Inflammatory macrophage treated with lipopolysaccharide for 1 hour (primary cell): Measurements from ENCODE around the gene ZCWPW1.

ENCODE experiments used
- DNase-seq, 2 donors: peaks; one replicate each; pipeline ENCODE4 v3.0.0-alpha.2; 2020 to 2022

ZCWPW1 gene, protein sequence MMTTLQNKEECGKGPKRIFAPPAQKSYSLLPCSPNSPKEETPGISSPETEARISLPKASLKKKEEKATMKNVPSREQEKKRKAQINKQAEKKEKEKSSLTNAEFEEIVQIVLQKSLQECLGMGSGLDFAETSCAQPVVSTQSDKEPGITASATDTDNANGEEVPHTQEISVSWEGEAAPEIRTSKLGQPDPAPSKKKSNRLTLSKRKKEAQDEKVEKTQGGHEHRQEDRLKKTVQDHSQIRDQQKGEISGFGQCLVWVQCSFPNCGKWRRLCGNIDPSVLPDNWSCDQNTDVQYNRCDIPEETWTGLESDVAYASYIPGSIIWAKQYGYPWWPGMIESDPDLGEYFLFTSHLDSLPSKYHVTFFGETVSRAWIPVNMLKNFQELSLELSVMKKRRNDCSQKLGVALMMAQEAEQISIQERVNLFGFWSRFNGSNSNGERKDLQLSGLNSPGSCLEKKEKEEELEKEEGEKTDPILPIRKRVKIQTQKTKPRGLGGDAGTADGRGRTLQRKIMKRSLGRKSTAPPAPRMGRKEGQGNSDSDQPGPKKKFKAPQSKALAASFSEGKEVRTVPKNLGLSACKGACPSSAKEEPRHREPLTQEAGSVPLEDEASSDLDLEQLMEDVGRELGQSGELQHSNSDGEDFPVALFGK

DNA sequence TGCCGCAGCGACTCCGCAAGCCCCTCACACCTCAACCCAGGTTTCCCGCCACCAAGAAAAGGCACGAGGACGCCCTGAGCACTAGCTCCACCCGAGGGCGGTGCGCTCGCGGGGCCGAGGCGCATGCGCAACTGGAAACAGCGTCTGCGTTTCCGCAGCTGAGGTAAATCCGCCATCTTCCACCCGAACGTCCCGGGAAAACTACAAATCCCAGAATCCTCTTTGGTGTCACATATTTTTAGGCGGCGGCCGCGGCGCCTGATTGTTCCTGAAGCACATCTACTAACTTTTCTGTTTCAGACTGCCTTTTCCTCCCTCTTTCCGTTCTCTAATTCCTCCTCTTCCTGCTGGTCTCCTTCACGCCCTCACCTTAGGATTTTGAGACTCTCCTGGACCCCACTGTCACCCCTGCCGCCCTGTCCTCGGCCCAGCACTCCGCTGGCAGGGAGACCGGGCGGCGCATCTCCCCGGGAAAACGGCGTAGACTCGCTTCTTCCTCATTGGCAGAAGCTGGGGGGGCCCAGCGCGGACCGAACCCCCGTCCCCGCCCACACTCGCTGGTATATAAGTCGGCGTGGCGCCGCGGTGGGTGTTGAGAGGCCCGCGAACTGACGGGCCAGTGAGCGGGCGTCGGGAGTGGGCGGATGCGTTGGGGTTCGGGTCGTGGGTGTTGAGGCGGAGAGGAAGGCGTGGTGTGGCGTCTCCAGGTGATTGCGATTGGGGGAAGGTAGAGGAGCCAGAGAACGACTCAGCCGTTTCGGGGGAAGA lies at the start of gene ZCWPW1:
Gene ZCWPW1 (minus strand): TSS at position 505 of the 768 bp plus-strand sequence. CDS start 8,054 bp downstream, outside the sequence.
- peak; percentile 93 to 96 for DNase-seq

DNA sequence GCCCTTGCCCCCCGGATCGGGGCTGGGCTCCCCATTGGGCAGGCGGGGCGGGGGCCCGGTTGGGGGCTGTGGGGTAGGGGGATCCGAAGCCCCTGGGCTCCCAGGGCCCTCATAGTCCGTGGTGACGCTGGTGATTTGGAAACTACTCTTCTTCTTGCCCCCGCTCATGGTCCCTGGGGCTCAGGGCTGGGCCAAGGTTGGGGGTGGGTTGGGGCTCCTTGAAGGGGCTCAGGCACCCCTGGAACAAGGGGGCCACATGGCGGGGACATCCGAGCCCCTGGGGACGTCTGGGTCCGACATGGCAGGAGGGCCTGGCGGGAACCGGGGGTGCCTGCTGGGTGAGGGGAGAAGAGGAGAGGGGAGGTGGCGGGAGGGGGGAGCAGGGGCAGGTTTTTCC lies 49.4 kb upstream of the ZCWPW1 start:
- no peak for DNase-seq

DNA sequence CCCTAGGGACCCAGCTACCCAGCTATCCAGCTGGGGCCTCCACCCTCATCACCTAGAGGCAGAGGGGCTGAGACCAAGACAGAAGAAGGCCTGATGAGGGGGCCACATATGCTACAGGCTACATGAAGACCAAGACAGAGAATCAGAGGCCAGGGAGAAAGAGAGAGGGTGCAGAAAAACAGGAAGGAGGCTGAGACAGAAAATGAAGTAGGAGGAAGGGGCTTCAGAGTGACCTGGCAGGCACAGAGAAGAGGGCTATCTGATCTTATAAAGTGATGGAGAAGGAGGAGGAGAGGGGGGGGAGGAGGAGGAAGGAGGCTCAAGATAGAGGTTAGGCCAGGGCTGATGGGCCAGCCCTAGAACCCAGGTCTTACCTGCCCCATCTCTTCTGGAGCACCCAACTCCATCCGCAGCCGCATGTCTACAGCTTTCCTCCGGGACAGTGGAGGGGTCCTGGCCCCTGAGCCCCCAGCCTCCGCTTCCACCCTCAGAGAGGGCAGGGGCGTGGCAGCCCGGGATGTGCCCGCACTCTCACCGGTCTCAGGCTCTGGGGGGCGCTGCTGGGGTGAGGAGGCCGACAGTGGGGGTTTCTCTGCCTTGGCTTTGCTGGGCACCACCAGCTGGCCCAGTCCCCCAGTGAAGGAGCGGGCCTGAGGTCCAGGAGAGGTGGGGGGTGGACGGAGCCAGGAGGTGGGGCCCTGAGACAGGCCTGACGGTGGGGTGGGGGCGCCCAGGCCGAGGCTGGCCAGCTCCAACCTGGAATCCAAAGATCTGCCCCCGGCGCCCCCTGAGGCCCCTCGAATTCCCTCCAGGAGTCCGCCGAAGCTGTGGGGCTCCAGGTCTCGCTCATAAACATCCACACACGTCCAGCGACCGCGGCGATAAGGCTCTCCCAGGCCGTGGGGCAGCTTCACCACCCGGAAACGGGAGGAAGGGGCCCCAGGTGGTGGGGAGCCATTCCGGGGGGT lies 48.7 kb upstream of the ZCWPW1 start:
- peak in 1 of 2 donors; percentile 15 for DNase-seq

DNA sequence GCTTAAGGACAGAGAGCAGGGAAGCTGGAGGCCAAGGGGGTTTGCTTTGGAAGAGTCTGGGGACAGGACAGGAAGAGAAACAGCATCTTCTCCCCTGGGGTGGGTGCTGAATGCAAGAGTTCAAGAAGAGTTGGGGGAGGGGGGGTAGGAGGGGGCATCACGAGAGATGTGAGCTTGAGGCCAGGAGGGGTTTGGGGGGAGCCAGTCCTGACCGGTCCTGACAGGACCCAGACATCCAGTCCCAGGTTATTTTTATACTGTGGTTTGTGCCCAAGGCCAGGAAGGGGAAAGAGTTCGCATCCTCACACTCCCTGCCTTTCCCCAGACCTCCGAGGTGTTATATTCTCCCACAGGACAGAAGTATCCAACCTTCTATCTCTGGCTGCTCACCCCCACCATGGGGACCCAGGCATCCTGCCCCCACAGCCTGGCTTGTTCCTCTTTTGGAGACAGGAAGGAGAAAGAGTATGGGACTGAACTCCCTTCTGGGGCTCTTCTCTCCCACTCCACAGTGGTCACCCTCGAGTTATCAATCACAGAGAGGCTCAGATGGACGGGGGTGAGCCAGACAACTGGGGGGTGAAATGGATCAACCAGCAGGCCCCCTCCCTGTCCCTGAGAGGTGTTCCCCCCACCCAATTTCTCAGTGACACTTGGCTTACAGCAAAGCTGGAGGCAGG lies 47.7 kb upstream of the ZCWPW1 start:
- DNase-seq, result no peak

DNA sequence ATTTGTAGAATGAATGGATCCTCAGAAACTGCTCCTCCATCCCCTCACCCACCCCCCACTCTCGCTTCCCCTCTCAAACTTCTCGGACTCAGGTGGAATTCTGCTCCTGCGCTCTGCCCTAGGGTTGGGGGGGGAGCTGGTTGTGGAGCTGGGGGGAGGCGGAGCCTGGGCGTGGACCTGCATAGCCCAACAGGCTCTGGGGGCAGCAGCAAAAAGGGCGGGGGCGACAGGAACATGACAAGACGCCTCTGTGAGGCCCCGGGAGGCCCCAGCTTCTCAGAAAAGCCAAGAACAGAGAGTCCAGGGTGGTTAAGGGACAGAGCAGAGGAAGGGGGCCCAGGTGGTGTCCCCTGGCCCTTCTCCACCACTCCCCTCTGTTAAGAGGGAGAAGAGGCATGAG lies 47.0 kb upstream of the ZCWPW1 start:
- DNase-seq, result no peak

DNA sequence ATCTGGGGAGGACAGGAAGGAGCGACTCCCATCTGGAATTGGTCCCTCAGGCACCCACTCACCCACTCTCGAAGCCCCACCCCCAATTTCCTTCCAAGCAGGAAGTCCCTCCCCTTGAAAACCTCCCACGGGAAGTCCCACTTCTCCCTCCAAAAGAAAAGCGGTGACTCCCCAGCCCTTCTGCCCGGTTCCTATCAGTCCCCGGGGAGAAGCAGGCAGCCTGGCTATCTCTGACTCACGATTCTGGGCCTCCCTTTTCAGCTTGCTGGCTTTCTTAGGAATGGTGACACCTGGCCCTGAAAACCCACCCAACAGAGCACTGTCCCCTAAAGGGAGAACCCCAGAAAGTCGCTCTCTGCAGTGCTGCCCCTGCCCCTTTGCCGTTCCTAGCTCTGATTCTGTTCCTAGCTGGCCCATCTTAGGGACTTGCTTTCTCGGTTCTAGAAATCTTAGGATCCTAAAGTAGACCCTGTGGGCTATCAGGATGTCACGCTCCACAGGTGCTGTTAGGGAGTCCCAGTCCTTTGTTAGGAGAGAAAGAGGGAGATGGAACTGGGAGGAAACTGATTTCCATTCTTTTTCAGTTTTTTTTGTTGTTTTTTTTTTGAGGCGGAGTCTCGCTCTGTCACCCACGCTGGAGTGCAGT lies 44.5 kb upstream of the ZCWPW1 start:
- DNase-seq, result peak; percentile 80 to 82

DNA sequence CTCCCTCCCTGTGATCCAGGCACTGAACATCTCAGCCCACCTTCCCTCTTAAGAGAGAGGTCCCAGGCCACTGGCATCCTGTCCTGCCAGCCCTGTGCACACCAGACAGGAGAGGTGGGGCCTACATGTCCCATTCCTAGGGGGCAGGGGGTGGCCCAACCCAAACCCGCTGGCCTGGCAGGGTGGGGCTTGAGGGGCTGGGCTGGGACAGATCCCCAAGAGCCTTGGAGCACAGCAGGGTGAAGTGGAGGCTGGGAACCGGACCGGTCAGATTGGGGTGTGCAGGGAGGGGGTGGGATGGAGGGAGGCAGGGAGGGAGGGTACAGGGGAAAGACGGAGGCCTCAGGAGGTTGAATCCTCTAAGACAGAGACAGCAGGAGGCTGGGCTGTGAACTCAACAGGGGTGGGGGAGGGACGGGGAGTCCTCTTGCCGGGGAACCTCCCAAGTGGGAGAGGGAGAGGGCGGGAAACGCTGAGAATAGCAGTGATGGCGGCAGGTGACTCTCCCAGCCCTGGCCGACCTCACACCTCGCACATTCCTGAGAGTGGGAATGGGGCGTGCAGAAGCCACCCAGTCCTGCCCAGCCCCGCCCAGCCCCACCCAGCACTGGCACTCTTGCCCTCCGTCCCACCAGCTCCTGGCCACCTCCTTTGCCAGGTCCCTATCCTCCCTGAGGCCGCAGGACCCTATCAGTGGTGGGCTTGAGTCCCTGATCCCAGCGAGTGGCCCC lies 43.8 kb upstream of the ZCWPW1 start:
- no peak for DNase-seq

DNA sequence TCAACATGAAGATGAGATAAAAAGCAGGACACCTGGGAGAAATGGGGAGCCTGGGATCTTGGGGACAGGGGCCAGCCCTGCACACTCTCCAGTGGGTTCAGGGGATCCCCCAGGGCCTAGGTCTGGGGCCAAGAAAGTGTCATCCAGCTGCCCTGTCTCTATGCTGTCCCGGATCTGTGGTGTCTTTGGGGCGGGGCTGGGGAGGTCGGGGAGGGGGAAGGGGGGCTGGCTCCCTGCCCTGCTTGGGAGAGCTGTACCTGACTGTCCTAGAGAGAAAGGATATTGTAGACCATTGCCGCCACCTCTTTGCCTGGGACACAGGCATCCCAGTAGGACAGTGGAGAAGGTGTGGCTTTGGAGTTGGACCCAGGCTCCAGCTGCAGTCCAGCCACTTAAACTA lies 42.5 kb upstream of the ZCWPW1 start:
- DNase-seq, result no peak

DNA sequence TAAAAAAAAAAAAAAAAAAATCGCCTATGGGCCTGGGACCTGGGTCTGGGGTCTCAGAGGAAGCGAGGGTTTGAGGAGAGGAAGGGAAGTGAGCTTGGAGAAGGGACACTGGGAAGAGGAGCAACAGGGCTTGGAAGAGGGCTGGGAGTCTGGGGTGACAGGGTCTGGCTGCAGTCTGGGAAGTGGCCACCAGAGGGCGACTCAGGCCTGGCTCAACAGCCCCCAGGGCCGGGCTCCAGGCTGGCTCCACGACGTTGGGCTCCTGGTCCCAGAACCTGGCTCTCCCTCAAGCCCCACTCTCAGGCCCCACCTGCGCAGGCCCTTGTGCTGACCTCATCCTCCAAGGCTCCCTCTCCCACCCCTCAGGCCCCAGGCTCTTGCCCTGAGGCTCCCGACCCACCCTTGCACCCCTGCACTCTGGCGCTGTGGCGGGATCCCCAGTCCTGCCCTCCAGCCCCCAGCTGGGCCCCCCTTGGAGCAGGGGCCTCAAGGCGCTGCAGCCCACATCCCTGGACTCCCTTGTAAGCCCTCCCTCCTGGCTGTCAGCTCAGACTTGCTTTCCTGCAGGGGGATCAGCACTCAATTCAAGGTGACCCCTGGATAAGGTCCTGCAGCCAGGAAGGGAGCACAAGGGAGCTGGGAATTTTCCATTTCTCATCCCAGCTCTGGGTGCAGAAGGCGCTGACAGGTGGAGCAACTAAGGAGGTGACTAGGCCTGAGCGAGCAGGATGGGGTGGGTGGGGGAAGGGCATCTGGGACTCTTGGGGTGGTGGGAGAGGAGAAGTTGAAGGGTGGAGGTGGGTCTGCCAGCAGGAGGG lies 40.9 kb upstream of the ZCWPW1 start:
- DNase-seq, result peak; percentile 43 to 93

DNA sequence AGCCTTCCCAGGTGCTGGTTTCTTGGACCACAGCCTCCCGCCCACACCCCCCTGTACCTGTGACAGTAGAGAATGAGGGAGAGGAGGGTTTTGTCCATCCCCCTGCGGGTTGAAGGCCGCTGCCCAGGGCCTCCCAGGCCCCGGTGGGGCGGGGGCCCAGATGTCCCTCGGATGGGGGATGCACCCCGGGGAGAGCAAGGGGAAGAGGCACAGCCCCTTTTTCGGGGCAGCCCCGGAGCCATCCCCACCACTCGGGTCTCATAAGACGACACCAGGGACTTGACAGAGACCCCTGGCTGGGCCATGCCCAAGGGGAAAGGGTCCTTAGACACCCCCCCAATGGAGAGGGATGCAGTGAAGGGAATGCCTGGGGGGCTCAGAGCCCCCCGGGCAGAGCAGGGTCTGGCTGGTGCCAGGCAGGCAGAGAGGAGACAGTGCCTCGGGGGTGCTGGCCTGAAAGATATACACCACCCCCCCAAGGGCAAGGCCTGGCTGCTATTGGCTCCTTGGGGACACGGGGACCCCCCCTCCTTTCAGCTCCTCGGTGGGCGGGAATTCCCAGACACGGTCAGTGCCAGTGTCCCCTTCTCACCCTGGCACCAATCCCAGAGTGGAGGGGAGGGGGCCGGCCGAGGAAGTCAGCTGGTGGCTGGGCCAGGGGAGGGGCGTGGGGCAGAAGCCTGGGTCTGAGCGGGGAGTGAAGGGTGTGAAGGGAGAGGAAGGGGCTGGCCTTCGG lies 39.3 kb upstream of the ZCWPW1 start:
- no peak for DNase-seq

DNA sequence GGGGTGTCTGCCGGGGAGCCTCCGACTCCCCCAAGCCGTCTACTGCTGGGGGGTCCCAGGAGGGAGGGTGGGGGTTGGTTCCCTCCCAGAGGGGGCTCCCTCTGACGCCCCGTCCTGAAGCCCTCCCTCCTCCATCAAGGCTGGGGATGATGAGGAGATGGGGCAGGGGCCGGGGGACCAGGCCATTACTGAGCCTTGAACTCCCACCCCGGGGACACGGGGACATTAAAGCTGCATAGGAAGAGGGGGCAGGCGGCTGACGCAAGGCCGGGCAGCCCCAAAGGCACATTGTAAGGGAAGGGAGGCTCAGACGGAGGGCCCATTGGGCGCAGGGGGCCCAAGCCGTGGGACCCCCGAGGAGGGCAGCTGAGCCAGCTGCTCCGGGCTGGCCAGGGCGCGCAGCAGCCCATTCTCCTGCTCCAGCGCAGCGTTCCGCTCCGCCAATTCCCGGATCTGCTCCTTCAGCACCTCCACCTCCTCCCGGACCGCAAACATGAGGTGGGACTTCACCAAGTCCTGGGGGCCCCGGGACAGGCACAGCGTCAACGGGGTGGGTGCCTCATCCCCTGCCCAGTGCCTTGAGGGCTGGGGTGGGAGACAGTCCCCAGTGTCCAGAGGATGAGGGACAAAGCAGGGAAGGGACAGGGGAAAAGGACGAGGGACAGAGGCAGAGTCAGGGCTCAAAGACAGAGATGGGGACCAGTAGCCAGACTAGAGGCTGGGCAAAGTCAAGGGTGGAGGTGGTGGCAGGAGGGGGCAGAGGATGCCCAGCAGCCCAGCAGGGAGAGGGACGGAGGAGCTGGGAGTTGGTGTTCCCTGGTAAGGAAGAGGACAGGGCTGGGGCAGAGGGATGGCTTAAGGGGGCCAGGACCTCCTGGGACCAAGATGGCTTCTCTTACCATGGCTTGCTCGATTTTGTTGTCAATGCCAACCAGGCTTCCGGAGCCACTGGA lies 38.4 kb upstream of the ZCWPW1 start:
- no peak for DNase-seq

DNA sequence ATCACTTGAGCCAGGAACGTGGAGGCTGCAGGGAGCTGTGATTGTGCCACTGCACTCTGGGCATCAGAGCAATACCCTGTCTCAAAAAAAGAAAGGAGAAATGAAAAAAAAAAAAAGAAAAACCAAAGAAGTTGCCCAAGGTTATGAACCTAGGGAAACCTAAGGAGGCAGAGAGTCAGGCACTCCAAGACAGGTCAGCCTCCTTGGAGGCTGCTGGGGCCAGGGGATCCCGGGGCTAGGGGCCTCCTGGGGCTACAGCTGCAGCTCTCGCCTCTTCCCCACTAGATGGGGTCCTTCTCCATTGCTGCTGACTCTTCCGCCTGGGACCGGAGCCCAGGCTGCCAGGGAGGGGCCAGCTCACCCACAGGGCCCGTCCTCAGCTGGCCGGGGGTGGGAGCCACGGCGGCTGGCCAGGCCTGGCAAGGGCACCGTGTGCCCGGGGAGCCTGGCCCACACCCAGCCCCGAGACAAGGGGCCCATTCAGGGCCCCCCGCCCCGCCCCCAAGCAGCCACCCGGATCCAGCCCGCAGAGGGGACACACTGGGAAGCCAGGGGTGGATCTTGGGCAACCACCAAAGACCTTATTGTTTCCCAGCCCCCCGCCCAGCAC lies 37.3 kb upstream of the ZCWPW1 start:
- peak; percentile 28 to 33 for DNase-seq

DNA sequence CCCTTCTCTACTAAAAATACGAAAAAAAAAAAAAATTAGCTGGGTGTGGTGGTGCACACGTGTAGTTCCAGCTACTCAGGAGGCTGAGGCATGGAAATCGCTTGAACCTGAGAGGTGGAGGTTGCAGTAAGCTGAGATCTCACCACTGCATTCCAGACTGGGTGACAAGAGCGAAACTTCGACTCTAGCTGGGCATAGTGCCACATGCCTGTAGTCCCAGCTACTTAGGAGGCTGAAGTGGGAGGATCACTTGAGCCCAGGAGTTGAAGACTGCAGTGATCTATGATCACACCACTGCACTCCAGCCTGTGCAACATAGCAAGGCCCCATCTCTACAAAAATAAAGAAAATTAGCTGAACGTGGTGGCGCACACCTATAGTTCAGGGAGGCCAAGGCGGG lies 36.8 kb upstream of the ZCWPW1 start:
- DNase-seq, result no peak

DNA sequence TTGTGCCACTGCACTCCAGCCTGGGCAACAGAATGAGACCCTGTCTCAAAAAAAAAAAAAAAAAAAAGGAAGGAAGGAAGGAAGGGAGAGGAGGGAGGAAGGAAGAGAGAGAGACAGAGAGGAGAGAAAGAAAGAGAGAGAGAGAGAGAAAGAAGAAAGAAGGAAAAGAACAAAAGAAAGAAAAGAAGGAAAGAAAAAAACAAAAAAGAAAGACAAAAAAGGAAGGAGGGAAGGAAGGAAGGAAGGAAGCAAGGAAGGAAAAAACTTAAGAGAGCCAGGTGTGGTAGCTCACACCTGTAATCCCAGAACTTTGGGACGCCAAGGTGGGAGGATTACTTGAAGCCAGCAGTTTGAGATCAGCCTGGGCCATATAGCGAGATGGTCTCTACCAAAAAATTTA lies 36.3 kb upstream of the ZCWPW1 start:
- DNase-seq, result no peak

DNA sequence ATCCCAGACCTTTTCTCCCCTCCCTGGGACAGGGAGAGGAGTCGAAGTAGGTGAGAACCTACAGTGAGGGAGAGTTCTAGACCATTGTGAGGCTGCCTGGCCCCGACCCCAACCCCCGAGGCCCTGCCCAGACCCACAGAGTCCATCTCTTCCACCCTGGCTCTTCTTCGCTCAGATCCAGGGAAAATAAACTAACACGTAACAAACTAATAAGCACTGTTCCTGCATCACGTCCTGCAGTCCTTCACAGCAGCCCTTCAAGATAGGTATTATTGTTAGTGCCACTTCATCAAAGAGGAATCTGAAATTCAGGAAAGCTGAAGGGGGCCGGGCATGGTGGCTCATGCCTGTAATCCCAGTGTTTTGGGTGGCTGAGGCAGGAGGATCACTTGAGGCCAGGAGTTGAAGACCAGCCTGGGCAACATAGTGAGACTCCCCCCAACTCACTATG lies 35.7 kb upstream of the ZCWPW1 start, which contains the start of gene SPACDR:
Gene SPACDR (minus strand): TSS at position 51 of the 451 bp plus-strand sequence. CDS start 235 bp downstream, outside the sequence.
- DNase-seq, result no peak

DNA sequence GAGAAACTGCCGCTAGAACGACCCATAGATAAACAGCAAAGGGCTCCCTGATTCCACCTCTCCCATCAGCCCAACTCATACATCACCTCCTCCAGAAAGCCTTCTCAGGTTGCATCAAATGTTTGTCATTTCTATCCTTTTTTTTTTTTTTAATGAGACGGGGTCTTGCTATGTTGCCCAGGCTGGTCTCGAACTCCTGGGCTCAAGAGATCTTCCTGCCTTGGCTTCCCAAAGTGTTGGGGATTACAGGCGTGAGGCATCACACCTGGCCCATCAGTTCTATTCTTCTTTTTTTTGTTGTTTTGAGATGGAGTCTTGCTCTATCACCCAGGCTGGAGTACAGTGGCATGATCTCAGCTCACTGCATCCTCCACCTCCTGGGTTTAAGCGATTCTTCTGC lies 28.5 kb upstream of the ZCWPW1 start:
- DNase-seq, result no peak

DNA sequence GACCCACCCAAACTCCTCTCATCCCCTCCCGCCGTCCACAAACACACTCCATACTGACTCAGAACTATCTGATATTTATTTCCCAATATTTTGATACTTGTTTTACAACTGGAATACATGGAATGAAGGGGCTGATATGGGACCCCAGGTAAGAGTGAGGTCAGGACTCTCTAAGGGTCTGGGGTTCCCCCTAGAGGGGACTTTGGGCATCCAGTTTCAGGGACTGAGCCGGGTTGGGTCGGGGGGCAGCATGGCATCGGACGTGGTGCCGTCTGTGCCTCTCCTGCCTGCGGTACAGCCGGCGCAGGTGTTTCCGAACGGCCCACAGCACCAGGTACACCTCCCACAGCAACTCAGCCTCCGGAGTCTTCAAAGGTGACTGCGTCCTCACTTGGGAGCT lies 28.1 kb upstream of the ZCWPW1 start:
- DNase-seq, result no peak
